GM19025 (cell line): ENCODE data around the gene CAPN9.
"Not testable (repeated sequence)": the region's sequence is repeated elsewhere in the genome, so short reads cannot be mapped to it uniquely, and the experiment has no call there.

Experiments used
- ATAC-seq: cut with Tn5 transposase; IDR thresholded peaks from one replicate; pipeline ENCODE4 v1.9.1; 2021; ENCODE audit warnings: mild to moderate bottlenecking, low read depth, moderate library complexity; ENCODE audit not compliant: unreplicated experiment

Gene CAPN9

GRCh38 chr1:230747127-230747730, at the start of gene CAPN9:
CAPN9 (plus strand) TSS chr1:230747388; CDS start chr1:230747497, 109 bp downstream.
- ATAC-seq, result no peak

- ATAC-seq, result no peak
Measured at GRCh38 chr1:230698130-230698529, 49.1 kb upstream of the CAPN9 start.

- not testable (repeated sequence) for ATAC-seq
Measured at GRCh38 chr1:230698964-230699363, 48.2 kb upstream of the CAPN9 start.

- ATAC-seq, result no peak
Measured at GRCh38 chr1:230699716-230700115, 47.5 kb upstream of the CAPN9 start.

GRCh38 chr1:230700132-230700531, 47.1 kb upstream of the CAPN9 start:
- ATAC-seq, result no peak

- no peak for ATAC-seq
Measured at GRCh38 chr1:230701434-230701833, 45.8 kb upstream of the CAPN9 start.

- no peak for ATAC-seq
Measured at GRCh38 chr1:230701895-230702768, 45.1 kb upstream of the CAPN9 start.

- no peak for ATAC-seq
Measured at GRCh38 chr1:230702934-230703678, 44.1 kb upstream of the CAPN9 start.

GRCh38 chr1:230703679-230704385, 43.4 kb upstream of the CAPN9 start:
- no peak for ATAC-seq

GRCh38 chr1:230704830-230705229, 42.4 kb upstream of the CAPN9 start:
- no peak for ATAC-seq

GRCh38 chr1:230705289-230706019, 41.7 kb upstream of the CAPN9 start:
- no peak for ATAC-seq

GRCh38 chr1:230706020-230706699, 41.0 kb upstream of the CAPN9 start:
- no peak for ATAC-seq

GRCh38 chr1:230706887-230707731, 40.1 kb upstream of the CAPN9 start:
- no peak for ATAC-seq

- ATAC-seq, result no peak
Measured at GRCh38 chr1:230707732-230708630, 39.2 kb upstream of the CAPN9 start.

GRCh38 chr1:230708631-230709580, 38.3 kb upstream of the CAPN9 start:
- no peak for ATAC-seq
